ENCODE data around the gene MBD5. TPM values are rescaled to one million over a fixed set of nuclear protein-coding genes. Genes with fewer than 3 reads are reported as not detected.
"Not testable (repeated sequence)": the region's sequence is repeated elsewhere in the genome, so short reads cannot be mapped to it uniquely, and the experiment has no call there.

The MBD5 gene
- total RNA-seq, 1 donor from 2014 or later = 59.3 TPM

DNA sequence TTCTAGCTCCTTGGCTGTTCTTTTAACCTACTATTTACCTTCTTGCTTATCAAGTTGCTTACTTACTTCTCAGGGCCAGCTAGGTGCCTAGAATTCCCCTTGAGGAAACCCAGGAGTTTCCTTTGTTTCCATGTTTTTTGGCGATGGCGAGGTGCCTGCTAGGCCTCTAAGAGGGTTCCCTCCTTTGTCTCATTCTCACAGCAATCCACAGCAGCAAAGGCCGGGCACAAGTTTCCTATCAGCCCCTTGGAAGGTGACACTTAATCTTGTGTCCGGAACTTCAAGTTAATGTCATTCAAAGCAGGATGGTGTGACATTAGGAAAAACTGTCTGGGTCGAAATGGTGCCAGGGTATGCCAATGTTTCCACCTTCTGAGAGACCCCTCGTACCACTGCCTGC is 521.7 kb downstream of the MBD5 start:
- no peak overlapping the region for H3K27ac Mint-ChIP-seq (ENCODE audit: unreplicated experiment)
- no peaks in the 10 kb centered on the region for H3K9me3 Mint-ChIP-seq (ENCODE audit: unreplicated experiment)
- H3K4me1 Mint-ChIP-seq (ENCODE audit: unreplicated experiment) = peaks cover 21% of the 10 kb centered on the region
- peaks cover 10% of the 10 kb centered on the region for H3K27me3 Mint-ChIP-seq (ENCODE audit: unreplicated experiment)
- no peak for DNase-seq (ENCODE audit: low spot score)
- no peak overlapping the region for H3K4me3 Mint-ChIP-seq (ENCODE audit: unreplicated experiment)
- TF ChIP-seq, protein P1, sequence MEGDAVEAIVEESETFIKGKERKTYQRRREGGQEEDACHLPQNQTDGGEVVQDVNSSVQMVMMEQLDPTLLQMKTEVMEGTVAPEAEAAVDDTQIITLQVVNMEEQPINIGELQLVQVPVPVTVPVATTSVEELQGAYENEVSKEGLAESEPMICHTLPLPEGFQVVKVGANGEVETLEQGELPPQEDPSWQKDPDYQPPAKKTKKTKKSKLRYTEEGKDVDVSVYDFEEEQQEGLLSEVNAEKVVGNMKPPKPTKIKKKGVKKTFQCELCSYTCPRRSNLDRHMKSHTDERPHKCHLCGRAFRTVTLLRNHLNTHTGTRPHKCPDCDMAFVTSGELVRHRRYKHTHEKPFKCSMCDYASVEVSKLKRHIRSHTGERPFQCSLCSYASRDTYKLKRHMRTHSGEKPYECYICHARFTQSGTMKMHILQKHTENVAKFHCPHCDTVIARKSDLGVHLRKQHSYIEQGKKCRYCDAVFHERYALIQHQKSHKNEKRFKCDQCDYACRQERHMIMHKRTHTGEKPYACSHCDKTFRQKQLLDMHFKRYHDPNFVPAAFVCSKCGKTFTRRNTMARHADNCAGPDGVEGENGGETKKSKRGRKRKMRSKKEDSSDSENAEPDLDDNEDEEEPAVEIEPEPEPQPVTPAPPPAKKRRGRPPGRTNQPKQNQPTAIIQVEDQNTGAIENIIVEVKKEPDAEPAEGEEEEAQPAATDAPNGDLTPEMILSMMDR (IDR thresholded peaks at IDR 0.05; ENCODE audit: unreplicated experiment) = no peak
- H3K36me3 Mint-ChIP-seq (ENCODE audit: low read depth, unreplicated experiment) = no peaks in the 10 kb centered on the region

DNA sequence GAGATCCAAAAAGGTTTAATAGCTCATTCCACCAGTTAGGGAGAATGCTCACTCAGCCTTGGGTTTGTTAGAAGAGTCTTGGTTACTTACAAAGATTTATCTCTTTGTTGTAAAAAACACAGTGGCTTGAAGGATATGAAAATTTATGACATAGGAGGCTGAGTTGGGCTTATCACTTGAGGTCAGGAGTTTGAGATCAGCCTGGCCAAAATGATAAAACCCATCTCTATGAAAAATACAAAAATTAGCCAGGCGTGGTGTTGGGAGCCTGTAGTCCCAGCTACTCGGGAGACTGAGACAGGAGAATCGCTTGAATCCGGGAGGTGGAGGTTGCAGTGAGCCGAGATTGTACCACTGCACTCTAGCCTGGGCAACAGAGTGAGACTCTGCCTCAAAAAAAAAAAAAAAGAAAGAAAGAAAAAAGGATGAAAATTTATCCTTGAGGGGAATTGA is 522.2 kb downstream of the MBD5 start:
- H3K36me3 Mint-ChIP-seq (ENCODE audit: low read depth, unreplicated experiment); H3K4me3 Mint-ChIP-seq (ENCODE audit: unreplicated experiment); DNase-seq (ENCODE audit: low spot score); H3K27ac Mint-ChIP-seq (ENCODE audit: unreplicated experiment); H3K27me3 Mint-ChIP-seq (ENCODE audit: unreplicated experiment); H3K9me3 Mint-ChIP-seq (ENCODE audit: unreplicated experiment): not testable (repeated sequence)
- H3K4me1 Mint-ChIP-seq (ENCODE audit: unreplicated experiment) = peaks cover 21% of the 10 kb centered on the region

DNA sequence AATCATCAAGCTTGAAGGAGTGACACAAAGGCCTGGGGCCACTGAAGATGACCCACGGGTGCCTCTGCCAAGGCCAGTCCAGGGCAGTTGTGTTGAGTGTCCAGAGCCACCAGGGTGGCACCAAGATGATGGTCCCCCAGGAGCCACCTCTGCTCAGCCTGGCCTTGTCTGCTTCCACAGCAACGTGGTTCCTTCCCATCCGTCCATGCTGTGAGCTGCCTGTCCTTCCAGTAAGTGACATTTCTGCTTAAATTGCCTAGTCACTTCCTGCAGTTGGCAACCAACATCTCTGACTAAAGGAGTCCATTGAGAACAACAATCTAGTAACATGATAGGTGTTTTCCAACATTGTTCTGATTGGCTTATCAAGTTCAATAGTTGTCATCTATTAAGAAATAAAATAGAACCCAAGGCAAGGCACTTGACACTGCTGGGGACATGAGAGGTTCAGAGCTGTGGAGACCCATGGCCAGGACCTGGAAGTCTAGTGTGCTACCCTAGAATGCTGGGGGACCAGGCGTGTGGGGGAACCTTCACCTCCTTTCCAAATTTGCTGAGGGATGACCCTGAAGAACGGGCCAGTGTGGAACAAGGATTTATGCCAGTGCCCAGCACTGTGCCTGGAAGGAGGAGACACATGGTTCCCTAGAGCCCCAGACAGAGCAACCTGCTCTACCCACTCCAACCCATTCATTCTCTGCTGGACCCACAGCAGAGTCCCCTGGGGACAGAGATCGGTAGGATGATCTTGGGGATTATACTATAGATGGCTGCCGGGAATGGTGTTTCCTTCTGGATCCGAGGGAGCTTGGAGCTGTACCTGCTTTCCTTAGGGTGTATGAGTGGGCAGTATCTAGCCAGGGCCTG is 524.7 kb downstream of the MBD5 start:
- no peak overlapping the region for H3K4me3 Mint-ChIP-seq (ENCODE audit: unreplicated experiment)
- no peak overlapping the region for H3K27ac Mint-ChIP-seq (ENCODE audit: unreplicated experiment)
- peaks cover 7% of the 10 kb centered on the region for H3K27me3 Mint-ChIP-seq (ENCODE audit: unreplicated experiment)
- no peak for DNase-seq (ENCODE audit: low spot score)
- H3K36me3 Mint-ChIP-seq (ENCODE audit: low read depth, unreplicated experiment) = no peaks in the 10 kb centered on the region
- H3K4me1 Mint-ChIP-seq (ENCODE audit: unreplicated experiment) = peaks cover 11% of the 10 kb centered on the region
- TF ChIP-seq, protein P1 (IDR thresholded peaks at IDR 0.05; ENCODE audit: unreplicated experiment) = no peak
- H3K9me3 Mint-ChIP-seq (ENCODE audit: unreplicated experiment) = no peaks in the 10 kb centered on the region

DNA sequence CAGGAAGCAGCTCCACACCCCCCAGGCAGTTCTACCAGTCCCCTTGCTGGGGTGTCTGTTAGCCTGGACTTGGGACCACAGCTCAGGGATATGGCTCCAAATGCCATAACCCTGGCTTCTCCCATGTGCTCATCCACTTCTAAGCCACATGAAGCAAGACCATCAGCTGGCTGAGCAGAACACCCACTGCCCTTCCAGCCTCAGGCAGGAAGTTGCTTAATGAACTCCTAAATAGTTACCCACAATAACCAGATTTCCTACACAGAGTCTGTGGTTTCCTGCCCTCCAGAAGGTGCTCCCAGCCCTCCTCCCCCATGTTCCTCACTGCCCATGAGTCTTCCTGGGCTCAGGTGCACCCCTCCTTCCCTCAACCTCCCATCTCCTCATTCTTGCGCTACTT is 525.4 kb downstream of the MBD5 start:
- no peak overlapping the region for H3K4me3 Mint-ChIP-seq (ENCODE audit: unreplicated experiment)
- peaks cover 7% of the 10 kb centered on the region for H3K27me3 Mint-ChIP-seq (ENCODE audit: unreplicated experiment)
- no peaks in the 10 kb centered on the region for H3K9me3 Mint-ChIP-seq (ENCODE audit: unreplicated experiment)
- TF ChIP-seq, protein P1 (IDR thresholded peaks at IDR 0.05; ENCODE audit: unreplicated experiment) = no peak
- peaks cover 6% of the 10 kb centered on the region for H3K4me1 Mint-ChIP-seq (ENCODE audit: unreplicated experiment)
- no peak for DNase-seq (ENCODE audit: low spot score)
- H3K36me3 Mint-ChIP-seq (ENCODE audit: low read depth, unreplicated experiment) = no peaks in the 10 kb centered on the region
- no peak overlapping the region for H3K27ac Mint-ChIP-seq (ENCODE audit: unreplicated experiment)

DNA sequence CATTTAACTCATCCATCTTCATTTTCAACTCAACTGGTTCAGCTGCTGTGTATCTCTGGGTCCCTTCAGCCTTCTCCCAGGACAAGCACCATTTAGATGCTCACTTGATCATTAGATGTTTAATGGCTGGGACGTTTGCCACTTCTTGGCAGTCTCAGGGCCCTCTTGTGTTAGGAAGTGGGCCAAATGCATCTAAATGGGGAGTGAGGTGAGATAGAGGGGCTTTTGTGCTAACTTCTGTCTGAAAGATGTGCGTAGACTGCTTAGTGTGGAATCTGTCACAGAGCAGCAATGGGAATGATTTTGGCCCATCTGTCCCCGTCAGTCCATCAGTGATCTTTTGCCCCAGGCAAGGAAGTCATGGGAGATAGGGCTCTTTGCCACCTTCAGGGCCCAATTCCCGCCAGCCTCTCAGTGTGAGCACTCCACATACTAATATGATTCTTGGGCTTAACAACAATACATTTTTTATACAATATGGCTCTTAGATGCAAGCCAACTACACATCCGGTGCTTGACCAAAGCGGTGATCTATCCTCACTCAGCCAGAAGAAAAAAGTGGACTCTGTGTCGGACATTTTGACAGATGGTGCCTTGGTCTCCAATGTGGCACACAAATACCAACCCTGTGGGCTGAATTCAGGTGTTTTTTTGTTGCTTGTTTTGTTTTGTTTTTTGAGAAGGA is 528.0 kb downstream of the MBD5 start:
- Mint-ChIP-seq H3K27ac (ENCODE audit: unreplicated experiment) (no peak overlapping the region), H3K36me3 (ENCODE audit: low read depth, unreplicated experiment) (no peaks in the 10 kb centered on the region), H3K27me3 (ENCODE audit: unreplicated experiment) (peaks cover 7% of the 10 kb centered on the region), H3K4me1 (ENCODE audit: unreplicated experiment) (peaks cover 6% of the 10 kb centered on the region), H3K9me3 (ENCODE audit: unreplicated experiment) (no peaks in the 10 kb centered on the region), H3K4me3 (ENCODE audit: unreplicated experiment) (no peak overlapping the region)
- DNase-seq (ENCODE audit: low spot score) = no peak
- TF ChIP-seq, protein P1 (IDR thresholded peaks at IDR 0.05; ENCODE audit: unreplicated experiment) = no peak
